ENCODE results near the gene CIT.

CIT gene

DNA sequence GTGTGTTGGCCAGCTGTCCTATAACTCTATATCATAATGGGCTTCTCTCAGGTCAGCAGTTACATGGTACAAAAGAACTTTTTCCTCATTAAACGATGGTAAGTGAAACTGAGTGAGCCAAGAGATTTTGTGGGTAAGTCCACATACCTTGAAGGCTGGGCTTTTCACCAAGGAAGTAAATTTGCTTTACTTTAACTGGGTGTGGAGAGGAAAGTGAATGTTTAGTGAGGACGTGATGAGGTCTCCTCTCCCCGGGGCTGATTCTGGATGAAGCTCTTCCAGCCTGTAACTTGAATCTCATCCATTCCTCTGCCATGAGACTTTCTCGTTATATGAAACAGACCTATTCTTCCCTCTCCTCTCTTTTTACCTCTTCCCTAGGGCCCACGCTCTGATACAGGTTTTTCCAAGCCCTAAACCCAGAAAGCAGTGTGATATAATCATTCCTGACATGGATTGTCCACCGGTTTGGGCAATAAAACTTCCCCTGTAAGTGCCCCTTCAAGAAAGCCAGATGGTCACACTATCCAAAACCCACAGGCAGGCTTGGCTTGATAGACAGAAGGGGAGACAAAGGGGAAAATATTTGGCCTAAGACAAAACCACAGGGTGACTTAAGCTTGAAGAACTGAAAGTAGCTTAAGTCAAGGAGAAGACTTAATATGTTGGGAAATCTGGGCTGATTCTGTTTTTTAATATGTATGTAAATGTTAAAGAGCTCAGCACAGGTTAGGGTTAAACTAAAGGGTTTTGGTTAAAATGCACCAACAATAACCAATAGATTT is 50.3 kb downstream of the CIT start:
- no peak overlapping the region for H3K4me3 ChIP-seq (ENCODE audit: low read depth, low read length)
- TF ChIP-seq, protein P1, sequence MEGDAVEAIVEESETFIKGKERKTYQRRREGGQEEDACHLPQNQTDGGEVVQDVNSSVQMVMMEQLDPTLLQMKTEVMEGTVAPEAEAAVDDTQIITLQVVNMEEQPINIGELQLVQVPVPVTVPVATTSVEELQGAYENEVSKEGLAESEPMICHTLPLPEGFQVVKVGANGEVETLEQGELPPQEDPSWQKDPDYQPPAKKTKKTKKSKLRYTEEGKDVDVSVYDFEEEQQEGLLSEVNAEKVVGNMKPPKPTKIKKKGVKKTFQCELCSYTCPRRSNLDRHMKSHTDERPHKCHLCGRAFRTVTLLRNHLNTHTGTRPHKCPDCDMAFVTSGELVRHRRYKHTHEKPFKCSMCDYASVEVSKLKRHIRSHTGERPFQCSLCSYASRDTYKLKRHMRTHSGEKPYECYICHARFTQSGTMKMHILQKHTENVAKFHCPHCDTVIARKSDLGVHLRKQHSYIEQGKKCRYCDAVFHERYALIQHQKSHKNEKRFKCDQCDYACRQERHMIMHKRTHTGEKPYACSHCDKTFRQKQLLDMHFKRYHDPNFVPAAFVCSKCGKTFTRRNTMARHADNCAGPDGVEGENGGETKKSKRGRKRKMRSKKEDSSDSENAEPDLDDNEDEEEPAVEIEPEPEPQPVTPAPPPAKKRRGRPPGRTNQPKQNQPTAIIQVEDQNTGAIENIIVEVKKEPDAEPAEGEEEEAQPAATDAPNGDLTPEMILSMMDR (IDR thresholded peaks at IDR 0.05; ENCODE audit: low read depth, low read length, missing control alignments): no peak
- DNase-seq (ENCODE audit: low read depth): no peak

- TF ChIP-seq, protein P1 (IDR thresholded peaks at IDR 0.05; ENCODE audit: low read depth, low read length, missing control alignments): no peak
- no peak overlapping the region for H3K4me3 ChIP-seq (ENCODE audit: low read depth, low read length)
- no peak for DNase-seq (ENCODE audit: low read depth)
These were observed 51.9 kb downstream of the CIT start for GRCh38 chr12:119825262-119825661.

GRCh38 chr12:119822046-119822445 is 55.1 kb downstream of the CIT start:
- no peak overlapping the region for H3K4me3 ChIP-seq (ENCODE audit: low read depth, low read length)
- TF ChIP-seq, protein P1 (IDR thresholded peaks at IDR 0.05; ENCODE audit: low read depth, low read length, missing control alignments): no peak
- DNase-seq (ENCODE audit: low read depth): no peak

- no peak for DNase-seq (ENCODE audit: low read depth)
- TF ChIP-seq, protein P1 (IDR thresholded peaks at IDR 0.05; ENCODE audit: low read depth, low read length, missing control alignments): no peak
- H3K4me3 ChIP-seq (ENCODE audit: low read depth, low read length): no peak overlapping the region
These were observed 57.8 kb downstream of the CIT start for GRCh38 chr12:119819322-119819721.

DNA sequence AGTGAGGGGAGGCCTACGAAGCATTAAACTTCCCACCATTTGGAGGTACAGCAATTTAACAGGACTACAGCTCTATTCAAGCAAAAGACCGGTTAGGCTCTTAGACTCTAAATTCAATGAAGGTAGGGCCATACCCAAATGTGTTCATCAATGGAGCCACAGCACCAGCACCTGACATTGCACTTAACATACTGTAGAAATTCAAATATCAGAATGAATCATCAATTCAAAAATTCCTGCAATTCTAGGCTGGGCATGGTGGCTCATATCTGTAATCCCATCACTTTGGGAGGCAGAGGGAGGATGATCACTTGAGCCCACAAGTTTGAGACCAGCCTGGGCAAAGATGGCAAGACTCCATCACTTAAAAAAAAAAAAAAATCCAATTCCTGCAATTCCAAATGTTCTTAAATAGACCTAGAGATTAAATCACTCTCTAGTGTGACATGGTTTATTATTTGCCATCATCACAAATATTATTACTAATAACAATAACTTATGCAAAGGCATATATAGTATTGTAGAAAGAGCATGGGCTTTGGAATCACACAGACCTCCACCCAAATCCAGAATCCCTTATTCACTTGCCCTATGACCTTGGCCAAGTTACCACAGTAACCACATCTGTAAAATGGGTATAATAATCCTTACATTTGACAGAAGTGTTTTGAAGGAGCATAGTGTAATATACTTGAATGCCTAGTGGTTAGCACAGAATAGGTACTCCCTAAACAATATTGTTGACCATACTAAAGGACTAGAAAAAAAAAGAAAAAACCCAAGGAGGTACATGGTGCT is 59.4 kb downstream of the CIT start:
- DNase-seq (ENCODE audit: low read depth): no peak
- TF ChIP-seq, protein P1 (IDR thresholded peaks at IDR 0.05; ENCODE audit: low read depth, low read length, missing control alignments): no peak
- no peak overlapping the region for H3K4me3 ChIP-seq (ENCODE audit: low read depth, low read length)

GRCh38 chr12:119809023-119809422 is 68.1 kb downstream of the CIT start:
- no peak for DNase-seq (ENCODE audit: low read depth)
- H3K4me3 ChIP-seq (ENCODE audit: low read depth, low read length): no peak overlapping the region
- TF ChIP-seq, protein P1 (IDR thresholded peaks at IDR 0.05; ENCODE audit: low read depth, low read length, missing control alignments): no peak
